Measurements from ENCODE around the gene NUP210L.

DNA sequence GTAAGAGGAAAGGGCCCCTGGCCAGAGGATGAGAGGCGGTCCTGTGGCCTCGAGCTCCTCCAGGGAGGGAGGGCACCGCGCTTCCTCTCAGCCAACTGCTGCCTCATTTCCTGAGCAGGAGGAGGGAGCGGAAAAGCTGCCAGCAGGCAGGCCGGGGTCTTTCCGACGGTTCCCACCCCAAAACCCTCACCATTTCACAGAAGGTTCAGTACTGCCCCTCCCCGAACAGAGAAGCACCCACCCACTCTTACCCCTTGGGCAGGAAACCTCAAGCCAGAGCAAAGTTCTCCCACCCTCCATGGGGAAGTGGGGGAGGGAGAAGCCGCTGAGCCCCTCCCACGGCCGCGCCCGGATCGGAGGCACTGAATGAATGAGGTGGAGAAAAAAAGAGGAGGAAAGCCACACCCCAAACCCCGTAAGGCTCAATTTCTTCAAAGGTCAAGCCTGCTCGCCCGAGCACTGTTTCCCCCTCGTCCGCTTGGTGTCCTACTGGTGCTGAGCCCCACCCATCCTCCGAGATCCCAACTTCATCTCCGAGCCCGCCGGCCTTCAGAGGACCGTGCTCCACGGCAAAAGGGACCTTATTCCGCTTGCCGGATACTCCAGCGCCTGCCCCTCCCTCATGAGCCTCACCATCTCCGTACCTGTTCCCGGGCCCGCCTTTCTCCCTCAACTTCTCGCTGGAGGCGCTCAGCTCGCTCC lies 27.6 kb upstream of the NUP210L start:
- no peak for TF ChIP-seq SUZ12 (IDR thresholded peaks at IDR 0.05)
- TF ChIP-seq FOXM1 (IDR thresholded peaks at IDR 0.05; ENCODE audit: borderline replicate concordance) = no peak
- TF ChIP-seq CTBP1 (IDR thresholded peaks at IDR 0.05; ENCODE audit: borderline replicate concordance) = no peak
- TF ChIP-seq ARNT (IDR thresholded peaks at IDR 0.05) = no peak
- TF ChIP-seq HDGF (IDR thresholded peaks at IDR 0.05; ENCODE audit: borderline replicate concordance) = no peak
- no peak for TF ChIP-seq ZNF384 (IDR thresholded peaks at IDR 0.05)
- TF ChIP-seq TARDBP (IDR thresholded peaks at IDR 0.05) = no peak
- TF ChIP-seq LEF1 (IDR thresholded peaks at IDR 0.05; ENCODE audit: borderline replicate concordance) = no peak
- TF ChIP-seq, protein P1, sequence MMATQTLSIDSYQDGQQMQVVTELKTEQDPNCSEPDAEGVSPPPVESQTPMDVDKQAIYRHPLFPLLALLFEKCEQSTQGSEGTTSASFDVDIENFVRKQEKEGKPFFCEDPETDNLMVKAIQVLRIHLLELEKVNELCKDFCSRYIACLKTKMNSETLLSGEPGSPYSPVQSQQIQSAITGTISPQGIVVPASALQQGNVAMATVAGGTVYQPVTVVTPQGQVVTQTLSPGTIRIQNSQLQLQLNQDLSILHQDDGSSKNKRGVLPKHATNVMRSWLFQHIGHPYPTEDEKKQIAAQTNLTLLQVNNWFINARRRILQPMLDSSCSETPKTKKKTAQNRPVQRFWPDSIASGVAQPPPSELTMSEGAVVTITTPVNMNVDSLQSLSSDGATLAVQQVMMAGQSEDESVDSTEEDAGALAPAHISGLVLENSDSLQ (IDR thresholded peaks at IDR 0.05) = no peak

Data from HEK293T (cell line).